SKM-1 (cell line): Measurements from ENCODE around the gene PRKAR1A.
A peak's percentile ranks its signal among the peaks of the same experiment; 100 is the strongest.
"Not testable (repeated sequence)": the region's sequence is repeated elsewhere in the genome, so short reads cannot be mapped to it uniquely, and the experiment has no call there.

Experiments used
- DNase-seq: peaks from one replicate; lab custom pipeline; 2025; ENCODE audit not compliant: unreplicated experiment; lab: John Stamatoyannopoulos, UW

The PRKAR1A gene

DNA sequence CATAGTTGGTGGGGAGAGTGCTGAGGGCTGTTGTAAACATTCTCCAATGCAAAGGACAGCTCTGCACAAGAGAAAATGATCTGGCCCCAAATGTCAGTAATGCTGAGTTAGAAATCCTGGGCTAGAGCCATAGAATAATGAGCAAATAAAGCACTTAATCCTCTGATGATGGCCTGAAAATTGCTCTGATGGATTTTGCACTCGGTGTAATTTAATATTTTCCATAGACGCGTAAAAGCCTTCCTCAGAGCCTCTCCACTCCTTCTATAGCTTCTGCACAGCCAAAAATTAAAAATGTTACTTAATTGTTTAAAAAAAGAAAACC, 65.2 kb downstream of the PRKAR1A start:
- no peak for DNase-seq

DNA sequence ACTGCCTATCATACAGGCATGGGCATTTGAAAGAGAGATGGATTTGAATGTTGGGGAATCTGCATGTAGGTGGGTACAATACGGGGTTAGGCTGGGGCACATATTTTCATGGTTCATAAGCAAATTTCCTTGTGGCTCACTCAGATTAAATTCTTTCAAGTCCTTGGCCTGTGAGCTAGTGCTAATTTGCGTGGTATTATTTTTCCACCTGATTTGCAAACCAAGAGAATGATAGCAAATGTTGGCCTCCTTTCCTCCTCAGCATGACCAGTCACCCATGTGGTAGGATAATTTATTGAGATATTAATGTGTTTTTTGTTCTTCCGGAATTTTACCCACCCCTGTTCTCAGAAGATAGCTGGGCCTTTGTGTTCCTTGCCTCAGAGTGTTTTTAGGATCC, 66.0 kb downstream of the PRKAR1A start:
- DNase-seq = no peak

DNA sequence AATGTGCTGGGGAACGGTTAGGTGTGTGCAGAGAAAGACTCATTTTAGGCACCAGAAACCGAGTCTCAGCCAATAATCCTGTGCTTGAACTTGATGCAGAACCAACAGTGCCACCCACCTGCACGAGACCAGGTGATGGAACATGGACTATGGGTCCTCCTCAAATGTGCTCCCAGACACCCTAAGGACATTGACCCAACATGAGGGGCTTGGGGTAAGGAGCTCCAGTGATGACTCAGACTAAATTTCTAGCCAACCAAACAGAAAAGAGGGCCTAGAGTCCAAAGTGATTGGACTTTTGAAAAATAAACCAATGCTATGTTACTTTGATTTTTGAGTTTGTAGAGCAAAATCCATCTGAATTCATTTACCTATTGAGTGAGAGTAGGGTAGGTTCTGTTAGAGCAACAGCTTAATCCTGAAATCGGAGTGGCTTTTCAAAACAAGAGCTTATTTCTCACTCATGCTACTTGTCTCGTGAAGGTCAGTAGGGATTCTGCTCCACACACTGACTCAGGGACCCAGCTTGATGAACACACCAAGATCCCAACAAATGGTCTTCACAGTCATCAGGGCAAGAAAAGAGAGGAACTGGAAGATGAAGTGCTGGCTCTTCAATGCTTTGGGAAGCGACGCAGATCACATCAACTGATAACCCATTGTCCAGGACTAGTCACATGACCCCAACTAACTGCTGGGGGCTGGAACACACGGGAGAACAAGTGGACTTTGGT, 67.1 kb downstream of the PRKAR1A start:
- no peak for DNase-seq

DNA sequence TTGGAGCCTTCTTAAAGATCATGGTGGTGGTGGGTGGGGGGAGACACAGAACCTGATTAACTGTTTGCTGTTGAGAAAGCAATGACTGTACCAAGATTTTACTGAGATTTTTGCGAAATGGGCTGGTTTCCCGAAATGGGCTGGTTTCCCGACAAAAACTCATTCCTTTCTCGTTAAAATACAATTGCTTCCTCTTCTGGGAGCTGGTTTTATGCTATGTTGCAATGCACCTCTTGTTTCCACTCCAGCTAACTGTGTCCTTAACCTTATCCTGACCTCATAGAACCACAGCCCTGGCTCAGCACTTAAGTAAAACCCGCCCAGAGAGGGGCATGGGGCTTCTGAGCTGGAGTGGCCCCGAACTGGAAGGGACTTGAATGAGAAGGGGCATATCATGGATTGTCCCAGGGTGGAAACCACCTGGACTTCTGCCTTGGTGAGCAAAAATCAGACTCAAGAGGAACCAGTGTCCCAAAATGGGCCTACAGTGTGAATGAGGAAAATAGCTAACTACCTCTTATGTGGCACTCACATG, 68.1 kb downstream of the PRKAR1A start:
- DNase-seq = peak; percentile 36

DNA sequence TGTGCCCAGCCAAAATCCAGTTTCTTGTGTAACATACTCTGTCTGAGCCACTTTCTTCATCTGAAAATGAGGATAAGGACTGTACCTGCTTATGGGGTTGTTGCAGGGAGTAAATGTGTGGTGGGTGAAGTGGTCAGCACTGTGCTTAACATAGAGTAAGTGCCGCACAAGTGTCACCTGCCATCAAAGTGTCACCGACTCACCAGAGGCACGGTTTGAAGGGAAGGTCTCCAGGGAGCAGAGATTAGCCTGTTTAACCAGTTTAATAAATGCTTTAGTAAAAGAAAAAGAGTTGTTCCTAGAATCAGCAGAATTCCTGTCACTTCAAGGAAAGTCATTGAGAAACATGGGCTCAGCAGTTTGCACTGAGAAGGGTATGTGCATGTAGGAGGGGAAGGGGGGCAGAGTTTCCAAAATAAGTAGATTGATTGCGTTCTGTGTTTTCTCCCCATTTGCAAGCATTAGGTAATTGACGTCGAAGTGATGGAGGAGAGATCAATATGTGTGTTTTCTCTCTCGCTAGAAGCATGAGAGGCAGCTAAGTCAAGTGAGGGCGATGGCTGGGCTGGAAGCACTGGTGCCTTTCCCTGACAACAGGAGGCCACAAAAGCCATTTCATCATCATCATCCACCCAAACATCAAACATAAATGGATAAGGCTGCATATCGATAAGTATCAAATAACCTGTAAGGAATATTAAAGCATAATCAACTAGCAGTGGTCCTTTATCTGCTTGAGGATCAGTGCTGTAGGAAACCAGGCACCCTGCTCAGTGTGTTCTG, 69.8 kb downstream of the PRKAR1A start:
- DNase-seq = no peak

DNA sequence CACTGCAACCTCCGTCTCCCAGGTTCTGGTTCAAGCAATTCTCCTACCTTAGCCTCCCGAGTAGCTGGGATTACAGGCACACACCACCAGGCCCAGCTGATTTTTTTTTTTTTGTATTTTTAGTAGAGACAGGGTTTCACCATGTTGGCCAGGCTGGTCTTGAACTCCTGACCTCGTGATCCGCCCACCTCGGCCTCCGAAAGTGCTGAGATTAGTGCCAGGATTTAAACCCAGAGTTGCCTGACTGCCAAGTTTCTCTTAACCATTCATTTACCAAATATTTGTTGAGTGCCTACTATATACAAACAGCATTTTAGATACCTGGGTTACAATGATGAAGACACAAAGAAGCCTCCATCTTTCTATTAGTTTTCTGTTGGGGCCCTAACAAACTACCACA, 70.6 kb downstream of the PRKAR1A start:
- not testable (repeated sequence) for DNase-seq

DNA sequence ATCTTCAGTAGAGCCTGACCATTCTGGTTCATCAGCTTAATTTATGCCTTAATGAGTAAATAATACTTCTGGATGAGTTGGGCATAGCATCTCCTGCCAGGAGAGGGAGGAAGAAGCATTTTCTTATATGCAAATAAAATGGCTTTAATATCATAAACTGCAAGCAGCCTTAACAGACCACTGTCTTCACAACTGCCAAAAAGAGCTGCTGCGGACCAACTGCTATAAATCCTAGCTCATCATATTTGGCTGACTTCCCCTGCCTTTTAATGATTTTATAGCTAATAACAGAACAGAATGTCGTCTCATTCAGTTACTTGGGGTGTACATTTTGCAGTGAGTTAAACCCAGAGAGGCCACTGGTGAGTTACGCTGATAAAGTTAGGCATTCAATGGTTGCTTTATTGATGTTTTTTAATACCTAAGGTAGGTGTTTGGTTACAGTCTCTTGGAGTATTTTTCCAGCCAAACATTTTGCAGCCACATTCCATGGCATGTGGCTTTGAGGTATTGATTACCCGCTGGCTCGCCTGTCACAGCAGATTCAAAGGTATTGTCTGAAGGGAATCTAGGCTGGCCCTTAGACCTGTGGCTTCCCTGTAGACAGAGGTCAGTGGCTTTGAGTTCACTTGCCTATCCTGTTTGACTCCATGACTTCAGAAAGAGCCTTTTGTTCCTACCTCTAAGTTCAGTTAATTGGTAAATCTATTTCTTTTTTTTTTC, 72.5 kb downstream of the PRKAR1A start:
- DNase-seq = no peak

DNA sequence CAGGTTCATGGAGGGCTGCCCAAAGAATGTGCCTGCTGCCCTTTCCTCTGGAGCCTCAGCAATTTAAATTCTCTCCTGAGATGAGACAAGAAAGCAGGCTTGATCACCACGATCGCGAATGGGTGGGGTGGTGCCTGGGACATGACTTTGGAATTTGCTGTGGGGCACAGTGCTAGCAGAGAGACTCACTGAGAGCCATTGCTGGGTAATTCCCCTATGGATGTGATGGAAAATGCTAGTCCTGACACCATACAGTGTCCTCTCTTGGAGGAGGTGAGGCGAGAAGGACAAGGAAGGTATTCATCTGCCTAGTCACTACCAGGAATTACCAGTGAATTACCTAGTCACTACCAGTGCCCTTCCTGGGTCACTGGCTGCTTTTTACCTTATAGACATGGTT, 73.4 kb downstream of the PRKAR1A start:
- no peak for DNase-seq

DNA sequence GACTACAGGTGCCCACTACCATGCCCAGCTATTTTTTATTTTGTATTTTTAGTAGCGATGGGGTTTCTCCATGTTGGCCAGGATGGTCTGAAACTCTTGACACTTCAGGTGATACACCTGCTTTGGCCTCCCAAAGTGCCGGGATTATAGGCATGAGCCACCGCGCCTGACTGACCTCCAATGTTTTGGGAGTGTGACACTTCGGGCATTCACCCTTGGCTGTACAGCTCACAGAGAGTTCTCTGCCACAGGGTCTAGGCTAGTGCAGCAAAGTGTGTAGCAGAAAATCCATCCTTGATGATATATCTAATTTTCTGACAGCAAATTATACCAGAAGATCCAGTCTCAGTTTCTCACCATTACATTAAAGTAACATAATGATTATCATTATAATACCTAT, 74.8 kb downstream of the PRKAR1A start:
- no peak for DNase-seq

DNA sequence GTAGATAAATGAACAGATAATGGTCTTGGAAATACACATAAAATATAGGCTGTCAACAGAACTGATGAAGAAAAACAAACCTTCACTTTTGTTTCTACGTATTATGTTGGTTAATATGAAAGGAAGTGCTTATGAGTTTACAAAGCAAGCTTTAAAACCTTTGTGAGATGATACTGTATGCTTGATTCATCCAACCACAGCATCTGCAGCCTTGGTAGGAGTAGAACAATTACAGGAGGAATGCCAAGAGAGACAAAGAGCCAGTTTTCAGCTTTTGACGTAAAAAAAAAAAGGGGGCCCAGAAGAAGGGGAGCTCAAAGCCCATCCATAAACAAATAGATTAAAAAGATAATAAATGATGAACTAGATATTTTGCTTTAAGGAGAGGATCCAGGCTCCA, 75.6 kb downstream of the PRKAR1A start:
- DNase-seq = no peak

DNA sequence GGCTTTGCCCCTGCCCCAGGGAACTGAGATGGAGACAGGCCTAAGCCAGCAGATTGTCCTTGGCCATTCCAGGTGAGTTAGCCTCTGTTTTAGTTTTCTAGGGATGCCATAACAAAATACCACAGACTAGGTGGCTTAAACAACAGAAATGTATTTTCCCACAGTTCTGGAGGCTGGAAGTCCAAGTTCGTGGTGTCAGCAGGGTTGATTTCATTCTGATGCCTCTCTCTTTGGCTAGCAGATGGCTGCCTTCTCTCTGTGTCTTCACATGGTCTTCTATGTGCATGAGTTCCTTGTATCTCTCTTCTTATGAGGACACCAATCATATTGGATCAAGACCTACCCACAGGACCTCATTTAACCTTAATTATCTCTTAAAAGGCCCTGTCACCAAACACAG, 76.1 kb downstream of the PRKAR1A start:
- no peak for DNase-seq

DNA sequence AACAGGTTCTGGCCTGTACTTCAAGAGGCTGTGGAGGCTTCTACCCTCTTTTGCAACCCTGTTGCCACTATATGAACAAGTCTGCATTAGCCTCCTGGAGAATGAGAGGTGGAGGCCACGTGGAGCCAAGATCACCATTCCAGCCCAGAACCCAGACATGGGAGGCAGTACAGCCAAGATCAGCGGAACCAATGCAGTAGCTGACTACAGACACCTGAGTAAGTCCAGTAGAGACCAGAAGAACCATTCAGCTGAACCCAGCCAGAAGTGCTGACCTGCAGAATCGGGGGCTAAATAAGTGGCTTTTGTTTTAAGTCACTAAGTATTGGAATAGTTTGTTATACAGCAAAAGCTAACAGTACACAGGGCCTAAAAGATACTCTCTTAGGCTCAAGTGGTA, 76.9 kb downstream of the PRKAR1A start:
- DNase-seq = no peak

DNA sequence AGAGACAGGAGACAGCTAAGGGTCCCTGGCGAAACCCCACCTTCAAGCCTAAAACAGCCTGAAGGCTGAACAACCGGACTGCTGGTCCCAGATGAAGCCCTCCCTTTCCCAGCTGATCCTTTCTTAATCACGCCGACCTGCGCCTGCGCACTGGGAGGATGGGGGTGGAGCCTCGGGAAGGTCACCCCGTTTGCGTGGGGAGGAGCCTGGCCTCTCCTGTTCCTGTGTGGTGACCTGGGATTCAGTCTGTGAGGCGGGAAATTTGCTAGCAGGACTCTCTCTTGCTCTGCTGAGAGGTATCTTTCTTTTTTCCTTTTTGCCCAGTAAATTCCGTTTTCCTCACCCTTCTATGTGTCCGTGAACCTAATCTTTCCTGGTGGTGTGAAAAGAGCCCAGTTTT, 79.4 kb downstream of the PRKAR1A start:
- DNase-seq = no peak

DNA sequence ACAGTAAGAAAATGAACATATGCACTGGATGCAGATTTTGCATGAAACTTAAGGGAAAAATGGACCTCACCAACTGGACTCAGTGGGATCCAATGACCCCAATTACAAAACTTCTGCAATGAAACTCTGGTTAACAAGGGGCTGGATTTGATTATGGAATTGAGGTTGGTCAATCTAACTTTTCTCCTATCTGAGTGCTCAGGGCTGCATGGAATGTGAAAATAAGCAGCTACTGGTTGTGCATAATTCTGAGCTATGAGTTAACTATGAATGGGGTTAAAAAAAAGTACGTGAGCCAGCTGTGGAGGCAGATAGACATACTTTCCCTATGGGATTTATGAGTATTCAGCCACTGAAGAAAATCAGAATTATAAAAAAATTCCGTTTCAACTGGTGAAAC, 79.8 kb downstream of the PRKAR1A start:
- no peak for DNase-seq

DNA sequence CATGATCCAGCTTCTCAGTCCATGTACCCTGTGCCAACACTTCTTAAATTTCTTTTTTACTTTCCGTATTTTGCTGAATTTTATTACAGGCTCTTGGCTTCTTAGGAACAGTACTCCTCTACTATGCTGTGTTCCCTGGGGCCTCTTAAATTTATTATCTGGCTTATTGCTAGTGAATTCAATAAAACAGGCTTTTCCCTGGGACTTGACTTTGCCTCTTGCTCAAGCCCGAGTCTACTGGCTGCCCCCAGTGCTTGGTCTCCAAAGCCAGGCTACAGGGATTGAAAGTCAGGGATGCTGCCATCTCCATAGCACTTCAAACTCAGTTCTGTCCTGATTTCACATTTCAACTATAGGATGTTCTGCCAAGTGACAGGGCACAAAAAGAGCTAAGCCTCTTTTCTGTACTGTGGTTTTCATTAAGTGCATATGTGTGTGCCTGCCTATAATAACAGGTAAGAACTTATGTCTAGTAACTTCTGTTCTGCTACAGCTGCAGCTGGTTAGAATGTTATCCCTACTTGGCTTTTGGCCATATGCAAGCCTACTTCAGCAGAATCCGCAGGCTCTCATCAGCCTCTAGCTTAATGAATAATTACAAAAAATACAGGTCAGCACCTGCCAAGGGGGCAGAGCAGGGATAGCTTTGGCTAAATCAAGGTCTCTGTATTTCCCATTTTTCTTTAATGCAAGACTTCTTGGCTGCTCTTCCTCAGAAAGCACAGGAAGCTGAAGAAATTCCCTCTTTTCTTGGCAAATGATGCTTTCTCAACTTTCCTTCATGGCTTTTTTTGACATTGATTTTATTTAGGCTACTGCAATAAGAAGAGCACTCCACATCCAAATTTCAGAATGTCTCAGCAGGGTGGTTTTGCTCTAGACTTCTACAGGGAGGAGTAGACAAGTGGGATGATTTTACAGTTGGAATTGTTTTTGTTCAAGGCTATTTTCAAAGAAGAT, 80.7 kb downstream of the PRKAR1A start:
- DNase-seq = no peak

DNA sequence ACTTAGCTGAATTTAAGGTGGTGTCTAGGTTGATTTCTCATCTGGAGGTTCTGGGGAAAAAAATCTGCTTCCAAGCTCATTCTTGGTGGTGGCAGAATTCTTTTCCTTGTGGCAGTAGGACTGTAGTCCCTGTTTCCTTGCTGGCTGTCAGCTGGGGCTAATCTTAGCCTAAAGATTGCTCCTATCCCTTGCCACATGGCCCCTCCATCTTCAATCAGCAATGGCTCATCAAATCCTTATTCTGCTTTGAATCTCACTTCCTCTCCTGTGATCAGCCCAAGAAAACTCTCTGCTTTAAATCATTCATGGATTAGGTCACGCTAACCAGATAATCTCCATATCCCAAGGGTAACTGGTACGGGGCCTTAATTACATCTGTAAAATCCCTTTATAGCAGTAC, 82.3 kb downstream of the PRKAR1A start:
- DNase-seq = no peak

DNA sequence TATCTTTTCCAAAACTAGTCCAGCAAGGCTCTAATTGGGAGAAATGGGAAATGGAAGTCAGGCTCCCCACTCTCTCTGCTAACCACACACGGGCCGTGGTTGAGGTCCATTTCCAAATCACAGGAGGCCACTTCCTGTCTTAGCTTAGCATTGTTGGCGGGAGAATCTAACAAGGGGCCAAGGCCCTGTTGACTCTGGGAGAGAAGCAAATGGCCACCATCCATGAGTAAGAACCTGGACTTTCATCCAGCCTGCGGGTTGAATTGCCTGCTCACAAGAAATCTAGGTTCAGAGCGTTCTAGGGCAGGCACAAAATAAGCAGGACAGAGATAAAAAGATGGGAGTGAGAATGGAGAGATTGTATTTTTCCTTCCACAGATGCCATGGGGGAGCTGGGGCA, 83.3 kb downstream of the PRKAR1A start:
- DNase-seq = no peak

DNA sequence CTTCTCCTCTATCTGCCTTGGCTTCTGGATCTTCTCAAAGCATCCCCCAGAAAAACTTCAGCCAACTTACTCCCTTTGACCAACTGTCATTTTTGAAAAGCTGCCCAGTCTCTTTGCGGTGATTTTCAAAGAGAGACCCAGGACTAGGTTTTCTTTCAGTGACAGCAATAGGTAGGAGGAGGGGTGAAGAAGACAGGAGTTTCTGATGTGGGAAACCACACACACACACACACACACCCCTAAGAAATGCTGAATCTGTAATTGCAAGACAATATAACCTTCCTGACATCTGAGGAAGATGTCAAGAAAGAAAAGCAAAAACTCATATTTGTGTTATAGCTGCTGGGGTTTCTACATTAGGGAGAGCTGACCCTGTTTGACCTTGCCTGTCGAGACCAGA, 83.8 kb downstream of the PRKAR1A start:
- DNase-seq = no peak

DNA sequence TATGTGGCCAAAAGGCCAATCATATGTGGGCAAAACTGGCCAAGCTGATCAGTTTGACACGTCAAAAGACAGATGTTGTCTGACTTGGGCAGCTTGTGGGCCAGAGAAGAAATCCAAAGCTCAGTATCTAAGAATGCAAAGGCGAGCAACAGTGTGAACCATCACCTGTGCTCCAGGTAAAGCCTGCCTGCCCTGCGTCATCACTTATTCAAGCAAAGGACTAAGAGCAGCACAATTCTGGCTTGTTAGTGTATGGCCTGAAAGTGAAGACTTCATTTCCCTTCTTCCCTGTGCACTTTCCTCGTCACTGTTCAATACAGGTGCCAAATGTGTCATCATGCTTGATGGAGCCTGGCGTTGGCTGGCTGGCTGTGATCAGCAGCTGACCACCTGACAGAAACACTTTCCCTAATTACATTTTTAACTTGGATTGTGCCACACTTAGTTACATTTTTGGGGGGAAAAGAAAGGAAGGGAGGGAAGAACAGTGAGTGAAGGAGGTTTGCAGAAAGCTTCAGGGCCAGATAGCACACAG, 84.2 kb downstream of the PRKAR1A start:
- no peak for DNase-seq

DNA sequence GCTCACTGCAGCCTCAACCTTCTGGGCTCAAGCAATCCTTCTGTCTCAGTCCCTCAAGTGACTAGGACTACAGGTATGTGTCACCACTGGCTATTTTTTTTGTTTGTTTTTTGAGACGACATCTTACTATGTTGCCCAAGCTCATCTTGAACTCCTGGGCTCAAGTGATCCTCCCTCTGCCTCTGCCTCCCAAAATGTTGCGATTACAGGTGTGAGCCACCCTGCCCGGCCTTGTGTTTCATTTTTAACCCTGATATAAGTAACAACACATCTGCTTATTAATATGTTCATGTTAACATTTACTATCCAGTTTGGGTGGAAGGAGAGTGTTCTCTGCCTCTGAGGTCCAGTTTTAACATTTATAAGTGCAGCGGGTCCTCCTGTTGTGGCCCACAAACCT, 85.8 kb downstream of the PRKAR1A start:
- DNase-seq = no peak

DNA sequence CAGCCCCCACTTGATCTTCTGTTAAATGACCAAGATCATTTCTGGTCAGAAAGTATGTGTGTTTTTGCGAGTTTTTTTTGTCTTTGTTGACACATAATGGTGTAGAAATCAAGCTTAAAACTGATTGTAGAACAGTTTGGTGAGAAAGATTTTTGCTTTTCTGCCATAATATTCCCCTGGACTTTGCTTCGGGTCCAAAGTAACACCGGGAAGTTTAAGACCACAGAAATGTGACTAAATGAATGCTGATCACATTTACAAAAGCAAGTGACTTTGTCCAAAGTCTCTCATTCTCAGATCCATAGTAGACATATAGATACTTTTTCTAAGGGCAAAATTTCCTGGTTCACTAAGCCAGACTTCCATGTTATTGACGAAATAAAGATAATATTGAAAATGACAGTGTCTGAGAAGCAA, 86.3 kb downstream of the PRKAR1A start:
- DNase-seq = no peak
